GM12878 (cell line): ENCODE data around the gene B3GNT9. TPM values are rescaled to one million over a fixed set of nuclear protein-coding genes. Genes with fewer than 3 reads are reported as not detected.

Source experiments
- ATAC-seq: fragments of 200-7000 bp; cut with Tn5 transposase; 3 replicates; pipeline ENCODE4 v1.9.1; 2020; ENCODE audit warnings: mild to moderate bottlenecking, moderate library complexity
- BruUV-seq: library from RNA; stranded (reverse); fragments of 400-500 nt; replicated peaks from 2 replicates; lab custom pipeline; 2021; lab: Mats Ljungman, UMichigan
- CTCF ChIA-PET: fragments of 300-600 bp; sonication (Branson Sonifier 250); formaldehyde crosslinking; extraction: SDS; loops from one replicate; lab custom pipeline; 2021; ENCODE audit warnings: inconsistent platforms; lab: Yijun Ruan, JAX
- POLR2A ChIA-PET: fragments of 350-600 bp; formaldehyde crosslinking; extraction: SDS; loops from one replicate; lab custom pipeline; 2021; ENCODE audit warnings: inconsistent platforms; lab: Charles Lee
- RAD21 ChIA-PET: fragments of 300-600 bp; sonication (Branson Sonifier 250); formaldehyde crosslinking; loops from one replicate; lab custom pipeline; 2023; ENCODE audit warnings: antibody characterized with exemption; ENCODE audit not compliant: unreplicated experiment; lab: Charles Lee
- SMC1A ChIA-PET: fragments of 300-600 bp; sonication (Branson Sonifier 250); formaldehyde crosslinking; loops from one replicate; lab custom pipeline; 2023; ENCODE audit not compliant: unreplicated experiment, uncharacterized antibody; lab: Charles Lee
- DNase-seq: peaks from one replicate; pipeline ENCODE4 v3.0.0-alpha.2; 2011; ENCODE audit warnings: low read depth, low spot score
- FAIRE-seq: peaks from 3 replicates; lab custom pipeline; 2011; peaks lifted over from hg19 to GRCh38; lab: Jason Lieb, UNC
- H2AFZ ChIP-seq: 2 replicates; pipeline ENCODE4 v1.6.0; 2011; ENCODE audit warnings: low read depth, low read length, control low read depth; ENCODE audit not compliant: control insufficient read depth
- H3K27ac ChIP-seq: 2 replicates; pipeline ENCODE4 v1.5.1; 2011; ENCODE audit warnings: control low read depth; ENCODE audit not compliant: control insufficient read depth, insufficient read depth
- H3K27me3 ChIP-seq, 2 experiments: replicated peaks in 1 of 2; 2 replicates each; pipeline versions ENCODE4 v1.6.0 to v1.6.1; 2011; ENCODE audit warnings: low read length in 1 of 2; ENCODE audit not compliant: control insufficient read depth in 2 of 2, insufficient read depth in 2 of 2
- H3K36me3 ChIP-seq, 2 experiments: 2 replicates each; pipeline ENCODE4 v1.5.1; 2011; ENCODE audit warnings: low read length in 1 of 2; ENCODE audit not compliant: control insufficient read depth in 2 of 2, insufficient read depth in 2 of 2
- H3K4me1 ChIP-seq: 2 replicates; pipeline ENCODE4 v1.6.1; 2011; ENCODE audit warnings: mild to moderate bottlenecking, low read length, moderate library complexity, mixed read lengths; ENCODE audit not compliant: control insufficient read depth, insufficient read depth
- H3K4me2 ChIP-seq: 2 replicates; pipeline ENCODE4 v1.6.0; 2011; ENCODE audit warnings: control low read depth; ENCODE audit not compliant: control insufficient read depth, insufficient read depth
- H3K4me3 ChIP-seq: fragments of 200-600 bp; sonication (generic); 2 replicates; pipeline ENCODE4 v1.5.1; 2016
- H3K79me2 ChIP-seq: 2 replicates; pipeline ENCODE4 v1.6.0; 2011; ENCODE audit warnings: low read length; ENCODE audit not compliant: control insufficient read depth, insufficient read depth
- H3K9ac ChIP-seq: 2 replicates; pipeline ENCODE4 v1.8.0; 2011; ENCODE audit warnings: low read length, control low read depth, mixed read lengths; ENCODE audit not compliant: control insufficient read depth, insufficient read depth
- H3K9me3 ChIP-seq: replicated peaks from 3 replicates; pipeline ENCODE4 v1.5.1; 2011; ENCODE audit warnings: mild to moderate bottlenecking, low read length; ENCODE audit not compliant: control insufficient read depth, insufficient read depth
- H4K20me1 ChIP-seq: 2 replicates; pipeline ENCODE4 v1.6.0; 2011; ENCODE audit not compliant: control insufficient read depth, insufficient read depth
- ATF7 ChIP-seq: fragments of 450-650 bp; IDR thresholded peaks from 2 replicates; pipeline ENCODE4 v1.6.1; 2016; ENCODE audit warnings: low read depth, mild to moderate bottlenecking
- CHD4 ChIP-seq: fragments of 200-600 bp; sonication (generic); IDR thresholded peaks from 2 replicates; pipeline ENCODE4 v1.6.1; 2016; ENCODE audit warnings: mild to moderate bottlenecking
- JUNB ChIP-seq: IDR thresholded peaks from 2 replicates; pipeline ENCODE4 v1.6.1; 2016; ENCODE audit warnings: antibody characterized with exemption, mild to moderate bottlenecking
- KAT2A ChIP-seq: conservative IDR thresholded peaks from 2 replicates; pipeline ENCODE4 v1.6.1; 2011; ENCODE audit warnings: low read depth, low read length; ENCODE audit not compliant: control insufficient read depth
- NBN ChIP-seq: fragments of 450-650 bp; IDR thresholded peaks from 2 replicates; pipeline ENCODE4 v1.6.1; 2016
- POLR2A ChIP-seq: IDR thresholded peaks from 2 replicates; pipeline ENCODE4 v1.6.1; 2011; ENCODE audit warnings: low read depth, mild to moderate bottlenecking, low read length
- WGBS: methylation state at CpG from one replicate; pipeline ENCODE4 v1.1.6; 2016; ENCODE audit warnings: low lambda C conversion rate; ENCODE audit not compliant: insufficient replicate concordance, insufficient coverage; ENCODE audit errors: missing lambda C conversion rate; 5-methylcytosine and 5-hydroxymethylcytosine counted together
- in situ Hi-C: fragments of 300-500 bp; cut with MboI; formaldehyde crosslinking; loops from 9 replicates; pipeline ENCODE4 v1.14.3; 2018; ENCODE audit warnings: mixed read lengths
- intact Hi-C: fragments of 100-400 bp; cut with micrococcal nuclease; formaldehyde crosslinking; loops from one replicate; pipeline ENCODE4 v1.14.2; 2022; ENCODE audit not compliant: unreplicated experiment
- polyA plus RNA-seq, 11 experiments: library from polyadenylated mRNA; depleted of rRNA in 4 of 11; unstranded in 6 of 11; stranded (reverse) in 5 of 11; fragments of >200 nt; fragmentation: Nextera tagmentation in 4 of 11; fragmentation: Illumina TruSeq in 1 of 11; extraction: Ambion mirVana in 4 of 11; extraction: Trizol in 1 of 11; gene quantifications; 1 replicate in 1 of 11; 2 replicates in 10 of 11; pipeline versions ENCODE4 v1.2.1 to v1.2.3, GENCODE V29; 2011 to 2016; ENCODE audit warnings: inconsistent platforms in 2 of 11, missing spikeins in 2 of 11, low read depth in 1 of 11
- total RNA-seq, 4 experiments: library from RNA; depleted of rRNA in 3 of 4; stranded (reverse); fragments of >200 nt in 3 of 4; fragmentation: Illumina TruSeq in 1 of 4; extraction: Trizol in 1 of 4; gene quantifications; 2 replicates each; pipeline versions ENCODE4 v1.2.1 to v1.2.3, GENCODE V29; 2013 to 2021
- TF ChIP-seq, protein P1 (sequence below): fragments of 450-650 bp; IDR thresholded peaks from 2 replicates; pipeline ENCODE4 v1.6.1; 2016; ENCODE audit warnings: mild to moderate bottlenecking
- TF ChIP-seq, protein P2 (sequence below): fragments of 450-650 bp; formaldehyde crosslinking; IDR thresholded peaks from 2 replicates; pipeline ENCODE4 v1.4.0; 2020; ENCODE audit warnings: mild to moderate bottlenecking, moderate library complexity

Gene B3GNT9
- total and polyA plus RNA-seq, 10 of the 15 experiments (the other 5 are each of a cell fraction or from before 2014, with no cell fraction given) = 0.08 to 5.0 (median 1.9) TPM

DNA sequence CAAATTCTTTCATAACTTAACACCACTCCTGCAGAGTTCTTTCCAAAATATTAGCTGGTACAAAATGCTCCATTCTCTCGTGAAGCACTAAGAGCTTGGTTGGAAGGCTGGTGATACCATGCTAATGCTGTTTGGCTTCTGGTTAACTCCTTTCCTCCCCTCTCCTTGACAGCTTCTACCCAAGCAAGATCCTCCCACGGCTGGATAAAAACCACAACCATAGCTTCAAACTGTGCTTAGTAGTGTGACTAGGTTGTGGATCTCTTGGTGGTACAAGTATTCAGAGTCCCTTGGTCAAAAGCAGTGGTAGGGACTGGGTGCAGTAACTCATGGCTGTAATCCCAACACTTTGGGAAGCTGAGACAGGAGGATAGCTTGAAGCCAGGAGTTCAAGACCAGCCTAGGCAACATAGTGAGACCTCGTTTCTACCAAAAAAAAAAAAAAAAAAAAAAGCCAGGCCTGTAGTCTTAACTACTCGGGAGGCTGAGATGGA lies 38.8 kb downstream of the B3GNT9 start:
- CTCF ChIA-PET = interaction anchor here (0.6 to 3.1 kb wide), 12 partner anchors 11 to 364 kb away, joined by 3 to 12 read pairs (median 3); partner anchors contain the start of gene EXOC3L1
- Histone ChIP-seq H3K27me3 (no peaks in the 10 kb centered on the region), H3K4me3 (no peak overlapping the region), H4K20me1 (no peaks in the 10 kb centered on the region), H3K9ac (no peak overlapping the region), H3K4me2 (peak overlapping the region; percentile 34; the same call in 1 of the 2 replicates), H3K36me3 (no peaks in the 10 kb centered on the region; a peak in 1 of 4 replicates), H3K27ac (no peak overlapping the region), H3K9me3 (no peaks in the 10 kb centered on the region), H2AFZ (no peak overlapping the region), H3K79me2 (peaks cover 22% of the 10 kb centered on the region), H3K4me1 (peaks cover 9% of the 10 kb centered on the region)
- TF ChIP-seq ATF7 = no peak
- no peak for TF ChIP-seq JUNB
- TF ChIP-seq, protein P1, sequence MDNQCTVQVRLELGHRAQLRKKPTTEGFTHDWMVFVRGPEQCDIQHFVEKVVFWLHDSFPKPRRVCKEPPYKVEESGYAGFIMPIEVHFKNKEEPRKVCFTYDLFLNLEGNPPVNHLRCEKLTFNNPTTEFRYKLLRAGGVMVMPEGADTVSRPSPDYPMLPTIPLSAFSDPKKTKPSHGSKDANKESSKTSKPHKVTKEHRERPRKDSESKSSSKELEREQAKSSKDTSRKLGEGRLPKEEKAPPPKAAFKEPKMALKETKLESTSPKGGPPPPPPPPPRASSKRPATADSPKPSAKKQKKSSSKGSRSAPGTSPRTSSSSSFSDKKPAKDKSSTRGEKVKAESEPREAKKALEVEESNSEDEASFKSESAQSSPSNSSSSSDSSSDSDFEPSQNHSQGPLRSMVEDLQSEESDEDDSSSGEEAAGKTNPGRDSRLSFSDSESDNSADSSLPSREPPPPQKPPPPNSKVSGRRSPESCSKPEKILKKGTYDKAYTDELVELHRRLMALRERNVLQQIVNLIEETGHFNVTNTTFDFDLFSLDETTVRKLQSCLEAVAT = no peak
- TF ChIP-seq POLR2A = no peak
- no peak for TF ChIP-seq CHD4
- TF ChIP-seq NBN = no peak
- TF ChIP-seq, protein P2, sequence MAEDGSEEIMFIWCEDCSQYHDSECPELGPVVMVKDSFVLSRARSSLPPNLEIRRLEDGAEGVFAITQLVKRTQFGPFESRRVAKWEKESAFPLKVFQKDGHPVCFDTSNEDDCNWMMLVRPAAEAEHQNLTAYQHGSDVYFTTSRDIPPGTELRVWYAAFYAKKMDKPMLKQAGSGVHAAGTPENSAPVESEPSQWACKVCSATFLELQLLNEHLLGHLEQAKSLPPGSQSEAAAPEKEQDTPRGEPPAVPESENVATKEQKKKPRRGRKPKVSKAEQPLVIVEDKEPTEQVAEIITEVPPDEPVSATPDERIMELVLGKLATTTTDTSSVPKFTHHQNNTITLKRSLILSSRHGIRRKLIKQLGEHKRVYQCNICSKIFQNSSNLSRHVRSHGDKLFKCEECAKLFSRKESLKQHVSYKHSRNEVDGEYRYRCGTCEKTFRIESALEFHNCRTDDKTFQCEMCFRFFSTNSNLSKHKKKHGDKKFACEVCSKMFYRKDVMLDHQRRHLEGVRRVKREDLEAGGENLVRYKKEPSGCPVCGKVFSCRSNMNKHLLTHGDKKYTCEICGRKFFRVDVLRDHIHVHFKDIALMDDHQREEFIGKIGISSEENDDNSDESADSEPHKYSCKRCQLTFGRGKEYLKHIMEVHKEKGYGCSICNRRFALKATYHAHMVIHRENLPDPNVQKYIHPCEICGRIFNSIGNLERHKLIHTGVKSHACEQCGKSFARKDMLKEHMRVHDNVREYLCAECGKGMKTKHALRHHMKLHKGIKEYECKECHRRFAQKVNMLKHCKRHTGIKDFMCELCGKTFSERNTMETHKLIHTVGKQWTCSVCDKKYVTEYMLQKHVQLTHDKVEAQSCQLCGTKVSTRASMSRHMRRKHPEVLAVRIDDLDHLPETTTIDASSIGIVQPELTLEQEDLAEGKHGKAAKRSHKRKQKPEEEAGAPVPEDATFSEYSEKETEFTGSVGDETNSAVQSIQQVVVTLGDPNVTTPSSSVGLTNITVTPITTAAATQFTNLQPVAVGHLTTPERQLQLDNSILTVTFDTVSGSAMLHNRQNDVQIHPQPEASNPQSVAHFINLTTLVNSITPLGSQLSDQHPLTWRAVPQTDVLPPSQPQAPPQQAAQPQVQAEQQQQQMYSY (CRISPR knock-in tag) = no peak
- TF ChIP-seq KAT2A = no peak
- SMC1A ChIA-PET = interaction anchor here (0.7 to 1.6 kb wide), 6 partner anchors 8 to 99 kb away, joined by 3 to 6 read pairs (median 4); no protein-coding TSS in a partner anchor
- BruUV-seq = no TSS peak
- no peak for FAIRE-seq
- POLR2A ChIA-PET = interaction anchor here (1.5 kb wide), 1 partner anchor 10 kb away, joined by 6 read pairs; no protein-coding TSS in a partner anchor
- no peak for ATAC-seq
- in situ Hi-C loops (no loop called here), intact Hi-C loops (no loop called here)
- DNase-seq = no peak
- RAD21 ChIA-PET = interaction anchor here (0.8 to 1.2 kb wide), 5 partner anchors 46 to 136 kb away, joined by 3 to 6 read pairs (median 3); no protein-coding TSS in a partner anchor
- WGBS = 71% methylated on average over 3 of the region's 4 CpGs
